ENCODE measurements around the gene FAHD2B. TPM values are rescaled to one million over a fixed set of nuclear protein-coding genes. Genes with fewer than 3 reads are reported as not detected.
"Not testable (repeated sequence)": the region's sequence is repeated elsewhere in the genome, so short reads cannot be mapped to it uniquely, and the experiment has no call there.

Gene FAHD2B
- total and polyA plus RNA-seq, 2 of the 13 experiments (the other 11 are each of a cell fraction or from before 2014, with no cell fraction given) = 6.4 to 6.7 TPM

DNA sequence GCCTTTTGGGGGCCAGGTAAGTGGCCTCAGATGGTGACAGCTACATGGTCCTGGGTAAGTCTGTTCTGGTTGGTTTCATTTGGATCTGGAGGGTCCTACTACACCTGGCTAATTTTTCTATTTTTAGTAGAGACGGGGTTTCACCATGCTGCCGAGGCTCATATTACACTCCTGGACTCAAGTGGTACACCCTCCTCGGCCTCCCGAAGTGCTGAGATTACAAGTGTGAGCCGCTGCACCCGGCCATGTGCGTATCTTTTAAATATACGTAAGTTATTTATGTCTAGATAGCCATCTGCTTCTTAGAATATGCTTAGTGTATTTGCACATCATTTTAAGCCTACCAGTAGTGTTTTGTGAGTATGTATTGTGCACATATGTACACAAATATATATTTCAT is 17.5 kb downstream of the FAHD2B start:
- H4K20me1 ChIP-seq (ENCODE audit: insufficient read depth, low read length); BruUV-seq (replicated peaks); H3K27ac ChIP-seq (ENCODE audit: extremely low read length, insufficient read depth, low read length); H3K27me3 ChIP-seq (ENCODE audit: control insufficient read depth in 1 of 2, insufficient read depth in 2 of 2, low read length in 2 of 2); H3K79me2 ChIP-seq (ENCODE audit: insufficient read depth, low read length); H3K4me3 ChIP-seq (replicated peaks in 1 of 3; ENCODE audit: insufficient read depth in 1 of 3, low read depth in 2 of 3, low read length in 3 of 3); POLR2A ChIA-PET; H3K36me3 ChIP-seq (replicated peaks in 1 of 2; ENCODE audit: control insufficient read depth in 1 of 2, insufficient read depth in 2 of 2, low read length in 2 of 2); H2AFZ ChIP-seq (ENCODE audit: low read length); FAIRE-seq; H3K9ac ChIP-seq (ENCODE audit: insufficient read depth, low read depth, low read length); DNase-seq (ENCODE audit: low spot score); in situ Hi-C loops (cut with HindIII; ENCODE audit: extremely low pct_ligation_motif_present, low pct_unique_long_range_greater_than_20kb); CTCF ChIA-PET (ENCODE audit: low intra/inter-chr PET ratio, low total read pairs); H3K4me2 ChIP-seq (ENCODE audit: low read depth, low read length); H3K9me3 ChIP-seq (ENCODE audit: low read length); ATAC-seq; H3K4me1 ChIP-seq (ENCODE audit: insufficient read depth, low read length); intact Hi-C loops (cut with micrococcal nuclease; ENCODE audit: unreplicated experiment): not testable (repeated sequence)
- WGBS (ENCODE audit: low lambda C conversion rate) = 28% methylated on average over 8 of the region's 8 CpGs

DNA sequence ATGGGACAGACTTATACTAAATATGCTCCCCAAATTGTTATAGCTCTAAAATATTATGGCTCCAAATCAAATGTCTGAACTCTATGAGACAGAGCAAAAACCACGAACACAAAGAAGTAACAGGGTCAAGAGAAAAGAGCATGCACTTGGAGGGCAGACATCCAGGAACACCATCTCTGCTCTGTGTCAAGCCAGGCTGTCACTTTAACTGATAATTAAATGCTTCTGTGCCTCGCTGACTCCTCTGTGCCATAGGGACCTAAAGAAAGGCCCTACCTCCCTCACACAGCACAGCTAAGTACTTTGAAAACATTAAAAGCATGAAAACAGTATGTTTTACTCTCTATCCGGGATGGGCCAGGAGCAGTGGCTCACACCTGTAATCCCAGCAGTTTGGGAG is 23.8 kb downstream of the FAHD2B start:
- H3K27me3 ChIP-seq (ENCODE audit: control insufficient read depth in 1 of 2, insufficient read depth in 2 of 2, low read length in 2 of 2) = peaks cover 0 to 13% of the 10 kb centered on the region in 2 experiments; a peak in 2 of 5 replicates
- under 1% methylated on average over 2 of the region's 3 CpGs for WGBS (ENCODE audit: low lambda C conversion rate)
- H2AFZ ChIP-seq (ENCODE audit: low read length); ATAC-seq; in situ Hi-C loops (cut with HindIII; ENCODE audit: extremely low pct_ligation_motif_present, low pct_unique_long_range_greater_than_20kb); H3K9me3 ChIP-seq (ENCODE audit: low read length); H3K27ac ChIP-seq (ENCODE audit: extremely low read length, insufficient read depth, low read length); H4K20me1 ChIP-seq (ENCODE audit: insufficient read depth, low read length); H3K4me1 ChIP-seq (ENCODE audit: insufficient read depth, low read length); H3K79me2 ChIP-seq (ENCODE audit: insufficient read depth, low read length); BruUV-seq (replicated peaks); H3K4me2 ChIP-seq (ENCODE audit: low read depth, low read length); FAIRE-seq; H3K36me3 ChIP-seq (replicated peaks in 1 of 2; ENCODE audit: control insufficient read depth in 1 of 2, insufficient read depth in 2 of 2, low read length in 2 of 2); CTCF ChIA-PET (ENCODE audit: low intra/inter-chr PET ratio, low total read pairs); POLR2A ChIA-PET; DNase-seq (ENCODE audit: low spot score); H3K9ac ChIP-seq (ENCODE audit: insufficient read depth, low read depth, low read length); H3K4me3 ChIP-seq (replicated peaks in 1 of 3; ENCODE audit: insufficient read depth in 1 of 3, low read depth in 2 of 3, low read length in 3 of 3); intact Hi-C loops (cut with micrococcal nuclease; ENCODE audit: unreplicated experiment): not testable (repeated sequence)

GRCh38 chr2:97068722-97069121 is 26.0 kb downstream of the FAHD2B start:
- H3K9me3 ChIP-seq (ENCODE audit: low read length); H3K9ac ChIP-seq (ENCODE audit: insufficient read depth, low read depth, low read length); BruUV-seq (replicated peaks); ATAC-seq; H3K4me1 ChIP-seq (ENCODE audit: insufficient read depth, low read length); in situ Hi-C loops (cut with HindIII; ENCODE audit: extremely low pct_ligation_motif_present, low pct_unique_long_range_greater_than_20kb); H3K36me3 ChIP-seq (replicated peaks in 1 of 2; ENCODE audit: control insufficient read depth in 1 of 2, insufficient read depth in 2 of 2, low read length in 2 of 2); H3K4me3 ChIP-seq (replicated peaks in 1 of 3; ENCODE audit: insufficient read depth in 1 of 3, low read depth in 2 of 3, low read length in 3 of 3); H2AFZ ChIP-seq (ENCODE audit: low read length); H3K4me2 ChIP-seq (ENCODE audit: low read depth, low read length); H3K79me2 ChIP-seq (ENCODE audit: insufficient read depth, low read length); H4K20me1 ChIP-seq (ENCODE audit: insufficient read depth, low read length); CTCF ChIA-PET (ENCODE audit: low intra/inter-chr PET ratio, low total read pairs); POLR2A ChIA-PET; DNase-seq (ENCODE audit: low spot score); intact Hi-C loops (cut with micrococcal nuclease; ENCODE audit: unreplicated experiment); H3K27ac ChIP-seq (ENCODE audit: extremely low read length, insufficient read depth, low read length); FAIRE-seq; TF ChIP-seq LCORL (CRISPR knock-in tag; IDR thresholded peaks at IDR 0.05): not testable (repeated sequence)
- 0 out of 2 replicates have a peak, but pooled peaks have one; percentile 36 for TF ChIP-seq LCORL (IDR thresholded peaks at IDR 0.05)
- WGBS (ENCODE audit: low lambda C conversion rate) = 25% methylated on average over 4 of the region's 5 CpGs
- peaks cover 0 to 13% of the 10 kb centered on the region in 2 experiments; a peak in 2 of 5 replicates for H3K27me3 ChIP-seq (ENCODE audit: control insufficient read depth in 1 of 2, insufficient read depth in 2 of 2, low read length in 2 of 2)

Data from HepG2 (cell line).